ENCODE measurements around the gene ALDH1A2. TPM values are rescaled to one million over a fixed set of nuclear protein-coding genes. Genes with fewer than 3 reads are reported as not detected.

ALDH1A2 gene
- total RNA-seq, 6 experiments from 2014 or later = not detected

DNA sequence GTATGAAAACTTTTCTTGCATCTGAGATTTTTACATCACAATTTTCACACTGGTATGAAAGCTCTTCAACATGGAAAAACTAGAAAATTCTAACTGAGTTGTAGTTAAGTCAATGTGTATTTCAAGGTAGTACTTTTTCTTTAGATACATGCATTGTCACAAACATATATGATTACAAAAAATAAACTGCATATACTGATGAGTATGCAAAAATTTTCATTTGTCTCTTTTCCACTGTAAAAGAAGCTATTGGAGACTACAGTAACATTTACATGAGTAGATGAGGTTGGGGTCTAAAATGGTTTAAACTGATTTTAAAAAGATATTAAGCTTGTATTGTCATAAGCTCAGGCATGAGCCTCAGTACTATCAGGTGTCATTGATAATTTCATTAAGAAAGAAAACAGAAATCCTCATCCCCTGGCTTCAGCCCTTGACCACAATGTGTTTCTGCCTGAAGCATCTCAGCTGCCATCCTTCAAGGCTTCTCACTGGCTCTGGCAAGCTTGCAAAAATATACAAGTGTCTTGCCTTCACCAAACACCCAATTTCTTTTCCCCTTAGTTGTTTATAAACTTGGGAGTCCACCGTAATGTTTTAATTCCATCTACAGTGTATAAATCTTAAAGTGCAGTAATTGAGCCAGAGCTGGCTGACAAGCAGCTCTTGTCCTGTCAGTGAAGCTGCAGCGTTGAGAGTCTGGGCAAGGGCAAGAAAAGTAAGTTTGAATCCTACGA is 71.9 kb downstream of the ALDH1A2 start:
- Mint-ChIP-seq H3K9me3 (no peaks in the 10 kb centered on the region), H3K4me3 (no peak overlapping the region), H3K36me3 (ENCODE audit: low read depth) (no peaks in the 10 kb centered on the region), H3K4me1 (ENCODE audit: low read depth) (no peaks in the 10 kb centered on the region), H3K27me3 (ENCODE audit: insufficient read depth) (peaks cover 7% of the 10 kb centered on the region), H3K27ac (no peak overlapping the region)
- DNase-seq = no peak
- TF ChIP-seq, protein P1, sequence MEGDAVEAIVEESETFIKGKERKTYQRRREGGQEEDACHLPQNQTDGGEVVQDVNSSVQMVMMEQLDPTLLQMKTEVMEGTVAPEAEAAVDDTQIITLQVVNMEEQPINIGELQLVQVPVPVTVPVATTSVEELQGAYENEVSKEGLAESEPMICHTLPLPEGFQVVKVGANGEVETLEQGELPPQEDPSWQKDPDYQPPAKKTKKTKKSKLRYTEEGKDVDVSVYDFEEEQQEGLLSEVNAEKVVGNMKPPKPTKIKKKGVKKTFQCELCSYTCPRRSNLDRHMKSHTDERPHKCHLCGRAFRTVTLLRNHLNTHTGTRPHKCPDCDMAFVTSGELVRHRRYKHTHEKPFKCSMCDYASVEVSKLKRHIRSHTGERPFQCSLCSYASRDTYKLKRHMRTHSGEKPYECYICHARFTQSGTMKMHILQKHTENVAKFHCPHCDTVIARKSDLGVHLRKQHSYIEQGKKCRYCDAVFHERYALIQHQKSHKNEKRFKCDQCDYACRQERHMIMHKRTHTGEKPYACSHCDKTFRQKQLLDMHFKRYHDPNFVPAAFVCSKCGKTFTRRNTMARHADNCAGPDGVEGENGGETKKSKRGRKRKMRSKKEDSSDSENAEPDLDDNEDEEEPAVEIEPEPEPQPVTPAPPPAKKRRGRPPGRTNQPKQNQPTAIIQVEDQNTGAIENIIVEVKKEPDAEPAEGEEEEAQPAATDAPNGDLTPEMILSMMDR (IDR thresholded peaks at IDR 0.05) = no peak

DNA sequence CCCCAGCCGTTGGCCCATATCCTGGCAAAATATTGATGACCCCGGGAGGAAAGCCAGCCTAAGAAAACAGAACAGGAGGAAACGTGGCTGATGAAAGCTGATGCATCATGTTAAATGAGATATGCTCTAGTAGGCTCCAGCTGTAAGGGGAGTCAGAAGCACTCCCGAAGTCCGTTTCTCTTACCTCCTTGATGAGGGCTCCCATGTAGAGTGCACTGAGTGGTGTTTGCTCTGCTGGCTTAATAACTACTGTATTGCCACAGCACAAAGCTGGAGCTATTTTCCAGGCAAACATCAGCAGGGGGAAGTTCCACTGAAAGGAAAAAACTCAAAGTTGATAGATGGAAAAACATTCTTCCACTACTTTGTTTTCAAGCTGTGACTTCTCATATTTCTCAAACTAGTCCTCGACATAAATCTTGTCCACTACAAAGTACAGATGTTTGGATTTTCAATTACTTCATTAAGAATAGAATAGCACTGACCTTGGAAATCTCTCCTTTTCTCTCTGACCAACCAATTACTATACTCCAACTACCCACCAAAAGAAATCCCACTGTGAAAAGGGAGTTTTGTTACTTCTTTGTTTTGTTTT is 72.7 kb downstream of the ALDH1A2 start:
- DNase-seq = no peak
- Mint-ChIP-seq H3K9me3 (no peaks in the 10 kb centered on the region), H3K27ac (no peak overlapping the region), H3K36me3 (ENCODE audit: low read depth) (no peaks in the 10 kb centered on the region), H3K4me1 (ENCODE audit: low read depth) (no peaks in the 10 kb centered on the region), H3K27me3 (ENCODE audit: insufficient read depth) (peaks cover 8% of the 10 kb centered on the region), H3K4me3 (no peak overlapping the region)
- TF ChIP-seq, protein P1 (IDR thresholded peaks at IDR 0.05) = no peak

GRCh38 chr15:57973534-57973933 is 92.0 kb downstream of the ALDH1A2 start:
- Mint-ChIP-seq H3K9me3 (no peaks in the 10 kb centered on the region), H3K4me3 (no peak overlapping the region), H3K27me3 (ENCODE audit: insufficient read depth) (no peaks in the 10 kb centered on the region; the same call in none of the 2 replicates), H3K4me1 (ENCODE audit: low read depth) (no peaks in the 10 kb centered on the region), H3K36me3 (ENCODE audit: low read depth) (no peaks in the 10 kb centered on the region), H3K27ac (no peak overlapping the region)
- no peak for DNase-seq
- TF ChIP-seq, protein P1 (IDR thresholded peaks at IDR 0.05) = no peak

GRCh38 chr15:57972864-57973263 is 92.6 kb downstream of the ALDH1A2 start:
- Mint-ChIP-seq H3K9me3 (no peaks in the 10 kb centered on the region), H3K27ac (no peak overlapping the region), H3K36me3 (ENCODE audit: low read depth) (no peaks in the 10 kb centered on the region), H3K27me3 (ENCODE audit: insufficient read depth) (peaks cover under 1% of the 10 kb centered on the region), H3K4me1 (ENCODE audit: low read depth) (no peaks in the 10 kb centered on the region), H3K4me3 (no peak overlapping the region)
- TF ChIP-seq, protein P1 (IDR thresholded peaks at IDR 0.05) = no peak
- no peak for DNase-seq

- Mint-ChIP-seq H3K4me3 (no peak overlapping the region), H3K27me3 (ENCODE audit: insufficient read depth) (peaks cover 3% of the 10 kb centered on the region), H3K36me3 (ENCODE audit: low read depth) (no peaks in the 10 kb centered on the region), H3K4me1 (ENCODE audit: low read depth) (no peaks in the 10 kb centered on the region), H3K9me3 (no peaks in the 10 kb centered on the region), H3K27ac (no peak overlapping the region)
- DNase-seq = no peak
- TF ChIP-seq, protein P1 (IDR thresholded peaks at IDR 0.05) = no peak
Measured at GRCh38 chr15:57969996-57970395, 95.5 kb downstream of the ALDH1A2 start.

Measured in HFFc6 (cell line).